Mucosa of descending colon (tissue), 3 donors: ENCODE measurements around the gene PTPRE. TPM values are rescaled to one million over a fixed set of nuclear protein-coding genes. Genes with fewer than 3 reads are reported as not detected.
A peak's percentile ranks its signal among the peaks of the same experiment; 100 is the strongest.

Experiments used
- ATAC-seq: fragments of 200-7000 bp; cut with Tn5 transposase; one replicate; pipeline ENCODE4 v1.9.1; 2020; ENCODE audit warnings: mild to moderate bottlenecking, moderate library complexity
- DNase-seq, 3 donors: peaks; one replicate each; pipeline ENCODE4 v3.0.0-alpha.2; 2020
- H3K36me3 ChIP-seq: fragments of 200-600 bp; one replicate; pipeline ENCODE4 v1.8.0; 2021; ENCODE audit warnings: low read depth, mild to moderate bottlenecking
- H3K4me1 ChIP-seq: fragments of 200-600 bp; one replicate; pipeline ENCODE4 v1.8.0; 2021; ENCODE audit warnings: low read depth, mild to moderate bottlenecking
- H3K4me3 ChIP-seq: fragments of 200-600 bp; one replicate; pipeline ENCODE4 v1.8.0; 2021; ENCODE audit warnings: mild to moderate bottlenecking
- H3K9me3 ChIP-seq: fragments of 200-600 bp; one replicate; pipeline ENCODE4 v1.8.0; 2021; ENCODE audit warnings: mild to moderate bottlenecking
- intact Hi-C, 2 donors: fragments of 100-400 bp; cut with DNase I in 1 of 2; cut with micrococcal nuclease in 1 of 2; formaldehyde crosslinking; loops; one replicate each; pipeline versions ENCODE4 v1.11.0 to v1.11.1; 2022; cut with DNase I, micrococcal nuclease
- total RNA-seq, 3 donors: library from RNA; stranded (reverse); fragmentation: NEBNext Ultra II Directional in 2 of 3; extraction: Animal tissue kit (Norgen Biotek cat#: 25700) in 2 of 3; gene quantifications; one replicate each; pipeline versions ENCODE4 v1.2.1 to v1.2.4, GENCODE V29; 2021 to 2023
- TF ChIP-seq, protein P1 (sequence below): fragments of 200-600 bp; IDR thresholded peaks from one replicate; pipeline ENCODE4 v1.8.0; 2022; ENCODE audit warnings: antibody characterized with exemption, mild to moderate bottlenecking
- donor health status: DM: no; HTN: no; CAD: no; lungs with moderate emphysema.
- donor health status: DM: no; HTN: no; CAD: no.
- donor health status: DM: no; HTN: yes; CAD: no.

The PTPRE gene
- total RNA-seq, 3 donors from 2014 or later: 28.8 to 33.6 (median 32.5) TPM

DNA sequence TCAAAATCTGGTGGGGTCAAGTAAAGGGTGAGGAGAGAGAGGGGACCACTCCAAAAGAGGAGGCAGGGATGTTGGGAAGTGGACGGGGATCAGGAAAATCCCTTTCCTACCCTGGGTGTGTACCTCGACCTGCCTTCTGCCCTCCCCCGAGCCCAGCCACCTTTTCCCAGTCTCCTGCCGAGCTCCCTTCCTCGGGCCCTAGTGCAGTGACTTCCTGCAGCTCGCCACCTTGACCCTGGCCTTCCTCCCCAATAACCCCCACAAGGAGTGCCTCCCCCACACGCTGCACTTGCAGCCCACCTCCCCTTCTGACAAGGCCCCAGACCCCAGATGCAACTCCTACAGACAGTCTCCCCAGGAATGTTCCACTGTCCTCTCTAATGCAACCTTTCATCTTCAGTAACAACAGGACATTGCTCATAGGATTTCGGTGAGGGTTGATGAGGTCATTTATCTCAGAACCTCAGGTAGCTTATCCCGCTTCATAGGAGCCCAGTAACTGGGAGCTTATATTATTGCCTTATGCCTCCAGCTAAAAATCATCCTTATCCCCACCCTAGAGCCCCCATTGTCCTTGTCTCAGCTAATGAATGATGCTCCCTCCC is 129.2 kb downstream of the PTPRE start:
- intact Hi-C loops: no loop called here
- TF ChIP-seq, protein P1, sequence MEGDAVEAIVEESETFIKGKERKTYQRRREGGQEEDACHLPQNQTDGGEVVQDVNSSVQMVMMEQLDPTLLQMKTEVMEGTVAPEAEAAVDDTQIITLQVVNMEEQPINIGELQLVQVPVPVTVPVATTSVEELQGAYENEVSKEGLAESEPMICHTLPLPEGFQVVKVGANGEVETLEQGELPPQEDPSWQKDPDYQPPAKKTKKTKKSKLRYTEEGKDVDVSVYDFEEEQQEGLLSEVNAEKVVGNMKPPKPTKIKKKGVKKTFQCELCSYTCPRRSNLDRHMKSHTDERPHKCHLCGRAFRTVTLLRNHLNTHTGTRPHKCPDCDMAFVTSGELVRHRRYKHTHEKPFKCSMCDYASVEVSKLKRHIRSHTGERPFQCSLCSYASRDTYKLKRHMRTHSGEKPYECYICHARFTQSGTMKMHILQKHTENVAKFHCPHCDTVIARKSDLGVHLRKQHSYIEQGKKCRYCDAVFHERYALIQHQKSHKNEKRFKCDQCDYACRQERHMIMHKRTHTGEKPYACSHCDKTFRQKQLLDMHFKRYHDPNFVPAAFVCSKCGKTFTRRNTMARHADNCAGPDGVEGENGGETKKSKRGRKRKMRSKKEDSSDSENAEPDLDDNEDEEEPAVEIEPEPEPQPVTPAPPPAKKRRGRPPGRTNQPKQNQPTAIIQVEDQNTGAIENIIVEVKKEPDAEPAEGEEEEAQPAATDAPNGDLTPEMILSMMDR: no peak
- H3K9me3 ChIP-seq: no peaks in the 10 kb centered on the region
- ATAC-seq: no peak
- no peak overlapping the region for H3K4me3 ChIP-seq
- peaks cover 3% of the 10 kb centered on the region for H3K4me1 ChIP-seq
- DNase-seq: no peak
- no peaks in the 10 kb centered on the region for H3K36me3 ChIP-seq

DNA sequence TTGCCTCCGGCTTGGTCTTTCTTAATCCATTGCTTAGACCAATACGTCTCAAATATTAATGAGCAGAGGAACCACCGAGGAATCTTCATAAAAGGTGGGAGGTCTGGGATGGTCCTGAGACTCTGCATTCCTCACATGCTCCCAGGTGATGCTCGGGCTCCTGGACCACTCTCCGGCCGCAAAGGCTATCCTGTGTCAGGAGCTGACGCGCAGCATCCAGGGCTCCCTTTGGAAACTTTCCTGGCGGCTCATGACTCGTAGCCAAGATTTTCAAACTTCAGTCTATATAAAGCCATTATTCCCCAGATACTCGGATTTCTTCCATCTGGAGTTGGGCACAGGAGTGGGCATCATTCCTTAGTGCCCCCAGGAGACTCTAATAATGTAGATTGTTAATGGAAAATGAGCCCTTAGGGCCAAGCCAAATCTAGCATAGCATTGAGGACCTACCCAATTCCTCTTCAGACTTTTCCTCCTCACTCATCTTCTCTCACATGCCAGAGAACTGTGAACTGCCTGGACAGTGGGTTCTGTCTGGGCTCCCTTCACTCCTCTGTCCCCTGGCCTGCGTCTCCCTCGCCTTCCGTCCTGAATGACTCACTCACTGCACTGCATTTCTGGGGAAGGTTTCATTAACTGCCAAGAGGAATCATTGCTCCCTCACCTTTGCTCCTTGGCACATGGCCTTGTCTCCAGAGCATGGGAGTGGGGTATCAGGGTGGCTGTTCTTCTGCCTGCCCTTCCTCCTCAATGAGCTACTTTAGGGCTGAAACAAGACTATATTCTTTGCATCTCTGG is 130.0 kb downstream of the PTPRE start:
- peak in 2 of 3 donors; percentile 51 to 53 for DNase-seq

GRCh38 chr10:128040096-128040495 is 133.2 kb downstream of the PTPRE start:
- no peak for DNase-seq
- Histone ChIP-seq H3K9me3 (no peaks in the 10 kb centered on the region), H3K4me3 (no peak overlapping the region), H3K4me1 (peaks cover 3% of the 10 kb centered on the region), H3K36me3 (no peaks in the 10 kb centered on the region)
- intact Hi-C loops: no loop called here
- TF ChIP-seq, protein P1: no peak
- no peak for ATAC-seq

More for the DNA sequence above, 130.0 kb downstream of the PTPRE start:
- intact Hi-C loops: no loop called here
- ATAC-seq: peak; percentile 91
- no peak overlapping the region for H3K4me3 ChIP-seq
- no peaks in the 10 kb centered on the region for H3K36me3 ChIP-seq
- TF ChIP-seq, protein P1: no peak
- H3K4me1 ChIP-seq: peaks cover 3% of the 10 kb centered on the region
- H3K9me3 ChIP-seq: no peaks in the 10 kb centered on the region

- no peak for ATAC-seq
- DNase-seq: no peak
- Histone ChIP-seq H3K36me3 (no peaks in the 10 kb centered on the region), H3K4me3 (no peak overlapping the region), H3K9me3 (no peaks in the 10 kb centered on the region), H3K4me1 (peaks cover 3% of the 10 kb centered on the region)
- TF ChIP-seq, protein P1: no peak
- intact Hi-C loops: no loop called here
These were observed 133.8 kb downstream of the PTPRE start for GRCh38 chr10:128040681-128041080.

DNA sequence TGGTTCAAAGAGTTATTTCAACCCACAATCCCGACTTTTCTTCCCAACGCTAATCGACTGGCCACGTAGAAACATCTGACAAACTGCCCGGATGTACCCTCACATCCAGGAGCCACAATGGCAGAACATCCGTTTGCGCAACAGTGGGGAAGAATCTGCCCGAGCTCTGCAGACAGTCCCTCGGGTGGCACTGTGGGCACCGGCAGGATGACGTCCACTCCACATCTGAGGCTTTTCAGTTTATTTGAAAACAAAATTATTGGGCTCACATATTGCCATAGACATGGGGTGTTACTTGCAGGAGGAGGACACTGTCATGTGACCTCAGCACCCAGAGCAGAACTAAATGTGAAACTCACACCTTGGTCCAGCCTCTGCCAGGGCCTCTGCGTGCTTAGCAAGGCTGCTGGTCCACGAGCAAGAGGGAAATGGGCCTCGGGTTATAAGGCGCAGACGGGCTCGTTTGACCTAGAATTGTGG is 135.3 kb downstream of the PTPRE start:
- no peak overlapping the region for H3K4me3 ChIP-seq
- no peak for DNase-seq
- no peaks in the 10 kb centered on the region for H3K36me3 ChIP-seq
- TF ChIP-seq, protein P1: no peak
- no peaks in the 10 kb centered on the region for H3K9me3 ChIP-seq
- intact Hi-C loops: no loop called here
- H3K4me1 ChIP-seq: peaks cover 5% of the 10 kb centered on the region
- no peak for ATAC-seq
